GM21367 (cell line): Measurements from ENCODE around the gene RCL1.

Experiments
- ATAC-seq: cut with Tn5 transposase; IDR thresholded peaks from one replicate; pipeline ENCODE4 v1.9.1; 2021; ENCODE audit not compliant: unreplicated experiment

The RCL1 gene

DNA sequence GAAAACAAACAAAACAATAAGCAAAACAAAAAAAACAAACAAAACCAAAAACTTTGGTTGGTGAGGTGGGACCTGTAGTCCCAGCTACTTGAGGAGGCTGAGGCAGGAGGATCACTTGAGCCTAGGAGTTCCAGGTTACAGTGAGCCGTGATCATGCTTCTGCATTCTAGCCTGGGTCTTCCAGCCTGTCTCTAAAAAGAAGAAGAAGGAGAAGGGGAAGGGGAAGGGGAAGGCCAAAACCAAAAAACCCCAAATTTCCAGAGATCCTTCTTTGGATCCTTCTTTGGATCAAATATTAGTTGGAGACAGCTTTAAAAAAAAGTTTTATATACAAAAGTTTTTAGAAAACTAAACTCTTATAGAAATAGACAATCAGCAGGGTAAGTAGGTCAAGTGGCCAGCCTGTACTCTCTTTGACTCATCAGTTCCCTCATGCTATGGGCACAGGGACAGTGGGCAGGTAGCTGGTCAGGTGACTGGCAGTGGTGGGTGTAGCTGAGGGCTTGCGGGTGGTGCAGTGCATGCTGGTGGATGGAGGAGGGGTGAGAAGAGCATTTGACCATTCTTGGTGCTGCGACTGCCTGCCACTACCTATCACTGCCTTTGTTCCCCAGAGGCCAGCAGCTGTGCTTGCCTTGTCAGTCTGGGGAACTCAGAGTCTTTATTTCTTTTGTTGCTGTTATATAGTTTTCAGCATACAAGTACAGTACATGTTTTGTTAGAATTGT is 12.6 kb downstream of the RCL1 start:
- no peak for ATAC-seq

DNA sequence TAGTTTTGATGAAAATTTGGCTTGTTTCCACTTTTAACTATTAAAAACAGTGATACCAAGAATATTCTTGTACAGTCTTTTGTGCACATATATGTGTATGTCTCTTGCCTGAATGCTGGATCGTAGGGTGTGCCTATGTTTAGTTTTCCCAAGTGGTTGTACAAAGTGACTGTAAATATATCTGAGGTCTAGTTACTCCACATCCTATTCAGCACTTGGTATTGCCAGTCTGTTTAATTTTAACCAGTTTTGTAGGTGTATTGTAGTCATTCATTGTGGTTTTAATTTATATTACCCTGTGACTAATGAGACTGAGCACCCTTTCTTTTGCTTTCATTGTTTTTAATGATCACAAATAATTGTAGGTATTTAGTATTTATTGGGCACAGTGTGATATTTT is 17.8 kb downstream of the RCL1 start:
- no peak for ATAC-seq

DNA sequence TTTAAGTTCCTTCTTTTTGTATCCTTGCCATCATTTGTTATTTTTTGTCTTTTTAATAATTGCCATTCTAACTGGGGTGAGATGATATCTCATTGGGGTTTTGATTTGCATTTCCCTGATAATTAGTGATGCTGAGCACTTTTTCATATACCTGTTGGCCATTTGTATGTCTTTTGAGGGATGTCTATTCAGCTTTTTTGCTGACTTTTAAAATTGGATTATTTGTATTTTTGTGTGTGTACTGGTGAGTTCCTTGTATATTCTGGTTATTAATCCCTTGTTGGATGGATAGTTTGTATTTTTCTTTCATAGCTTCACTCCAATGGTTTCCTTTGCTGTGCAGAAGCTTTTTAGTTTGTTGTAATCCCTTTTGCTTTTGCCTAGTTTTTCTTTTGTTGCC is 19.1 kb downstream of the RCL1 start:
- ATAC-seq: no peak

DNA sequence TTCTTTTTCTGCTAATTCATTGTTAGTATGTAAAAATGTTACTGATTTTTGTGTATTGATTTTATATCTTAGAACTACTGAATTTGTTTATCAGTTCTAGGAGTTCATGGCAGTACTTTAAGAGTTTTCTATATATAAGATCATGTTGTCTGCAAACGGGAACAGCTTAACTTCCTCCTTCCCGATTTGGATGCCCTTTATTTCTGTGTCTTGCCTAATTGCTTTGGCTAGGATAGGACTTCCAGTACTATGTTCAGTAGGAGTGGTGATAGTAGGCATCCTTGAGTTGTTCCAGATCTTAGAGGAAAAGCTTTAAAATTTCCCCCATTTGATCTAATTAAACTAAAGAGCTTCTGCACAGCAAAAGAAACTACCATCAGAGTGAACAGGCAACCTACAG is 20.1 kb downstream of the RCL1 start:
- ATAC-seq: no peak

DNA sequence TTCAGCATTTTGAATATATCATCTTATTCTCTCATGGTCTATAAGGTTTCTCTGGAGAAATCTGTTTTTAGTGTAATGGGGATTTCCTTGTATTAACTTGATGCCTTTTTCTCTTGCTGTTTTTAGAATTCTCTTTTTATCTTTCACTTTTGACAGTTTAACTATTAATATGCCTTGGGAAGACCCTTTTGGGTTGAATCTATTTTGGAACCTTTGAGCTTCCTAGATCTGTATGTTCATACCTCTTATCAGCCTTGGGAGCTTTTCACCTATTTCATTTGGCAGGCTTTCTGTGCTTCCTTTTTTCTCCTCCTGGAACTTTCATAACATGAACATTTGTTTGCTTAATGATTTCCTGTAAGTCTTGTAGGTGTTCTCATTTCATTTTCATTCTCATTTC is 22.2 kb downstream of the RCL1 start:
- ATAC-seq: no peak

DNA sequence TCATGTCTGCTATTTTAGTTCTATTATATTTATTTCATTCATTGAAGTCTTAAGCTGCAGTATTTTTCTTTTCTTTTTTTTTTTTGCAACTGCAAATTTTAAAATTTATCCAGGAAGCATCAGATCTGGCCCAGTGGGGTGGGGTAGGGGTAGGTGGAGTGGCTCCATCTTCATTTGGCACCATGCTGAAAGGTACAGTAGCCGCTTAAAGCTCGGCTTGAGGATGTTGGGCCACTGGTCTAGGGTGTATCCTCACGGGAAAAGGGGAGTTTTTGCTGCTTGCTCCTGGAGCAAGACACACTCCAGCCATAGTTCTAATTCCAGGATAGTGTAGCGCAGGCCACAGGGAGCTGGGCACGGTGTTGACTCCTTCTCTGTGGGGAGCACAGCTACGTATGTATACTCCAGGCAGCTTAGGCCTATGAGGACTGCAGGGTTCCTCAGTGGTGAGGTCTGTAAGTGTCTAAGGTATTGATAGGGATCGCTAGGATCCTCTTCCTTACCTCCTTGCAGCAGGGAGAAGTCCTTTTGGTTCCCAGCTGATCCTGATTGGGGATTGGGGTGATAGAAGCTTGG is 22.7 kb downstream of the RCL1 start:
- no peak for ATAC-seq

DNA sequence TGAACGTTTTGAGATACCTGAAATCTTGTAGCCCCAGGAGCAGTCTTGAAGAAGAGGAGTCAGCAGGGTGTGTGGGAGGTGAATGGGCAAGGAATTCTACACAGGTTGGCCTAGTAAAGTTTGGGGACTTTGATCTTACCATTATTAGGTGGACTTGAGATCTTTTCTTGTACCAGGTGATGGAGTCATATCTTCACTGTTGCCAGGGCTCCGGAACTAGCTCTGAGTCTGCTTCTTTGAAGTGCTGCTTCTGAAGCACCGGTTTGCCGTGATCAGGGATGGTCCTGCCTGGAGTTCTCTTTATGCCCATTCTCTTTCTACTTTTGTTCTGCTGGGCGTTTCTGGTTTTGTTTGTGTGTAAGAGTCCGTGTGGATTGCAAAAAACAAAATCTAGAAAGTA is 27.4 kb downstream of the RCL1 start:
- ATAC-seq: no peak

DNA sequence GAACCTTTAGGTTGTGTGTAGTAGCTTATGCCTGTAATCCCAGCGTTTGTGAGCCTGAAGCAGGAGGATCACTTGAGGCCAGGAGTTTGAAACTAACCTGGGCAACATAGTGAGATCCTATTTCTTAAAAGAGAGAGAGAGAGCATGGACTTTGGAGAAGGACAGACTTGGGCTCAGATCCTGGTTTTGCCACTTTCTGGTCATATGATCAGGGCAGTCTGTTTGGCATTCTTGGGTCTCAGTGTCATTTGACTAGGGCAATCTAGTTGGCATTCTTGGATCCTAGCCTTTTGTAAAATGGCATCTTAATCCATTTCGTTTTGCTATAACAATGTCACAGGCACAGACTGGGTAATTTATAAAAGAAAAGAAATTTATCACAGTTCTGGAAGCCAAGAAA is 28.4 kb downstream of the RCL1 start:
- no peak for ATAC-seq

DNA sequence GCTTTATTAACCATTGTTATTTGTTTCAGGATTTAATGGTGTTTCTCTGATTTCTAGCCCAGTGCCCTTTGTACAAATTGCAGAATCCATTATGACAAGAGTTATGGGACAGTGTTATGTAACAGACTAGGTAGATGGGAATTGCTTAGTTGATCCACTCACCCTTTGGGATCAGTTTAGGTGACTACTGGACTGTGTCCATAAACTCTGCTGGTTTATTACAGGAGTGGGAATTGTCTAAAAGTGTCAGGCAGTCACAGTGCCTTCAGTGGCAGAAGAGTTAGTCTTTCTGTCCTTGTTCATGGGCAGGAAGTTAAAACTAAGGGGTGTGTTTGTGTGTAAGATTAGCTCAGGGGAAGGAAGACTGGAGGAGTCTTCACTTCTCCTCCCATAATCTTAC is 29.3 kb downstream of the RCL1 start:
- no peak for ATAC-seq

DNA sequence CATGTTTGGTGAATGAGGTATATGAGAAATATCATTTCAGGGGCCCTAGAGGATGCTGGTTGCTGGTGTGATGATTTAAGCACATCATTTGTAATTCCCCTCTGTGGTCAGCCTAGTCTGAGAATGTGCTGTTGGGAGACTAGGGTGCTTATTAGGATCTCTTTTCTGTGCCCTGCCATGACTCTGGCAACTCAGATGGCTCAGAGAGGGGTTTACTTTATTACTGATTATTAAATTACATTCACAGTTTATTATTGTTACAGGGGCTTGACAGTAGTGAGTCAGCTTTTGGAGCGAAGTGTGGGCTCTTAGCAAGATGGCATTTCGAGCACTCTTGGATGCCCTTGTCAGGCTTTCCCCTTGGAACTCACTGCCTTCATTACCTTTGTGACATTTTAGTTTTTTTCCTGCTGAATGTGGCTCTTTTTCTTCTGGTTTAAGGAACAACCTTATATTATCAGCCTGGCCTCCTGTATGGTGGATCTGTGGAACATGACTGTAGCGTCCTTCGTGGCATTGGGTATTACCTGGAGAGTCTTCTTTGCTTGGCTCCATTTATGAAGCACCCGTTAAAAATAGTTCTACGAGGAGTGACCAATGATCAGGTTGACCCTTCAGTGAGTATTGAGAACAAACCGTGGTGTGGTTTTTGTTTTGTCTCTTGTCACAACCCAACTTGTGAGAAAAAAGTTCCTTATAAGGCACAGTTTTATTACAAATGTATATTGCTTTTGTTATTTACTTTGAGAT is 33.8 kb downstream of the RCL1 start:
- no peak for ATAC-seq

DNA sequence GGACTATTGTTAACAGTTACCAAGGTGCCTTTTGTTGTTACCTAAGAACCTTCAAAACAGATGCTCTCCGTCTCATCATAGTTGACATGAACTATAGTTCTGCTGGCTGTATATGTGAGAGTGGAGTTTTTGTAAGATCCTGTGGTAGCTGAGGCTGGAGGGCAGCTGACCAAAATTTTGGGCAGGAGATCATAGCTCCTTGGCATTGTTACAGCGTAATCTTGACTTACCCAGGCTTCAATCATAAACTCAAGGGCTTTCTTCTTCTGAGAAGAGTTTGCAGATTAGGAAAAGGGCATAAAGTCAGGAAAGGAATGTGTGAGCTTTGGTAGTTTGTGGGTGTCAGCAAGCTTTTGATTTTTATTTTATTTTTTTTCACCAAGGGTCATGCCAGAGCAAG is 34.5 kb downstream of the RCL1 start:
- no peak for ATAC-seq

DNA sequence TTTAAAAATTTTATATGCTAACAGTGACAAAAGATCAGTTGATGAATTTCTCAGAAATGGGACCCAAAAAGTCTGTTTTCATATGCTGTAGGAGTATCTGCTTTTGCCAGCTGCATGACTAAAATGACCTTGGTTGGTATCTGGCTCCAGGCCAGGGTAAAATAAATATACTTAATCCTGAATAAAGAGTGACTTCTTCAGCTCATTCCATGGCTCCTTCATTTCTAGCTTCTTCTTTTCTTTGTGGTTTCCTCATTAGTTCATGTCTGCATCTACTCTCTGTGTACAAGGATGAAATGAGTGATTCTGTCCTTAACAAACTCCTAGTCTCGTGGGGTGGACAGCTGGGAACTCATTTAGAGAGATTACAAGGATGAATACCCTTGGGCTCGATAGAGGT is 36.0 kb downstream of the RCL1 start:
- no peak for ATAC-seq

DNA sequence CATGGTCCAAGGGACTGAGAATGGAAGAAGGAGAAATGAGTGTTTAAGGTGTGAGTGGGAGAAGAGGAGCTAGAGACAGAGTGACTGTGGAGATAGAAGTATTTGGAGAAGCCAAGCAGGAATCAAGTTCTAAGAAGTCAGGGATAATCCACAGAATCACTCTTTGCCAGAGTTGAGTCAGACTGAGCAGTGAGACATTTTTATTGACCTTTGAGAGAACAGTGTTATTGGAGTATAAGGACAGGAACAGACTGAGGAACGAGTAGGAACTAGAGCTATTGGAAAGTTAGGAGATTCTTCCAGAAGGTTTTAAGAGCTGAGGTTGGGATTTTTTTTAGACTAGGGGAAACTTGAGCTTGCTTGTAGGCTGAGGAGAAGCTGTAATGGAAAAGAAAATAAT is 37.2 kb downstream of the RCL1 start:
- no peak for ATAC-seq

DNA sequence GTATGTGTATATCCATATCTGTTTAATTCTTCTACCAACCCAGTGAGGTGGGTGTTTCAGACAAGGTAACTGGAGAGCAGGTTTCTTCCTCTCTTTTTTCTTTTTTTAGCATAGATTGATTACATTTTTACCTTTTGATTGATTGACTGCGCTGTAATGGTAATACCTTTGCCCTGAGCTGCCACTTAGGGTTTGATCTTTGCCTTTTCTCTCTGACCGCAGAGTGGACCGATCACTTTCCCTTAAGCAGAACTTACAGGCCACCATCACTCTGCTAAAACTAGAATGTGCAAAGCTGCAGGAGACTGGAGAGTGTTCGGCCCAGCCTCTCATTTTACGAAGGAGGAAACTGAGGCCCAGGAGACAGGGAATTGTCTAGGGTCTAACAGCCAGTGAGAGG is 38.0 kb downstream of the RCL1 start:
- ATAC-seq: no peak

DNA sequence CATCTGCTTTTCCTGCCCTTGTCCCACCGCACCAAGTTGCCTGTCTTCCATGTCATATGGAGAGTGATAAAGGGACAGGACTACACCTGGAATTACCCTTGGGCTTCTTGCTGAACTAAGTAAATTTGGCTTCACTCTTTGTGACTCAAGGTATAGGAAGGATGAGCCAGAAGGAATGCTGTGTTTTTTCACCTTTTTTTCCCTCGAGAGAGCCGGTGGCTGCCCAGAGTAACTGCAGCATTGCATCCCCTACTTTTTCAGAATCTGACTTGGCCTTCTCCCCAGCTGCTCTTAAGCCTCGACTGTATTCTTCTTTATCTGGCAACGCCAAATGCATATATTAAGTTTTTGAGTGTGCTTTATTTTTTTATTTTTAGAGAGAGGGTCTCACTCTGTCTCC is 38.4 kb downstream of the RCL1 start:
- ATAC-seq: no peak

DNA sequence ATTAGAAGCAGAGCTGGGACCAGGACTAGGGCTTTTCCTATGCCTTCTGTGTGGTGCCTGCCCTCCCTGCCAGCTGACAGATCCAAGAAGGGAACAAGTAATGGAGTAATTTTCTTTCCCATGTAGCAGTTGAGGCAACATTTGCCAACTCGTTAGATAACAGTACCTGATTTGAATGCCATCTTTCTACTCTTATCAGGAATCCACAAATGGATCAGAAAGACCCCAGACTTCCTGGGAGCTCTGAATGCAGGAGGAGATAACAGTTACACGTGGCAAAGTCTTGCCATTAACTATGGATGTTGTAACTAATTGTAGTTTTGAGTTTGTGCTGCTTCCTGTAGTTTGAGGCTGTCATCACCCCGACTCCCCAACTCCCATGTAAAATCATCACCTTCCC is 39.2 kb downstream of the RCL1 start:
- ATAC-seq: no peak

DNA sequence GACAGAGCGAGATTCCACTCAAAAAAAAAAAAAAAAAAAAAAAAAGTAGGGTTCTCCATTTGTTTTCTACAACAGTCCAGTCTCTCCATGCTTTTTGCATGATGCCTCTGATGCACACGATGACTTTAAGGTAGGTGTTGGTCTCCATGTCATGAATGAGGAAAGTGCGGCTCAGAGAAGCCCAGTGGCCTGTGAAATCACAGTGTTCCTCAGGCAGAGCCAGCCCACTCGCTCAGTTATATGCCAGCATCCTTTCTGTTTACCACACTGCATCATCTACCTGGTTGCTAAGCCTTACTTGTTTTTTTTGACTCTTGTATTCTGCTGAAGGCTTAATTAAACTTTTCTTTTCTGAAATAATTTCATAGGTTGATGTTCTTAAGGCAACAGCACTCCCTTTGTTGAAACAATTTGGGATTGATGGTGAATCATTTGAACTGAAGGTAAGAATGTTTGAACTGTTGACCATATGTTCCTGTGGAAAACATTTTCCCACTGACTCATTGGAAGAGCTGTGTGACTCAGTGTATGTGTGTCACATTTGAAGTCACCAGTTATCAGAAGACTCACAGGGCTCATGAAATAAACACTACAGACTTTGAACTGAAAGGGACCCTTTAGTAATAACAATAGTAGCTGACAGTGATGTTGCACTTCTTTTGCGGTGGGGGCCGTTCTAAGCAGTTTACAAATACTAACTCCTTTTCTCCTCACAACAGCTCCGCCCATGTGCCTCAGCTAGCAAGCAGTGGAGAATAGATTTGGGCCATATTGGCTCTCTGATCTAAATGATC is 40.2 kb downstream of the RCL1 start:
- ATAC-seq: no peak

DNA sequence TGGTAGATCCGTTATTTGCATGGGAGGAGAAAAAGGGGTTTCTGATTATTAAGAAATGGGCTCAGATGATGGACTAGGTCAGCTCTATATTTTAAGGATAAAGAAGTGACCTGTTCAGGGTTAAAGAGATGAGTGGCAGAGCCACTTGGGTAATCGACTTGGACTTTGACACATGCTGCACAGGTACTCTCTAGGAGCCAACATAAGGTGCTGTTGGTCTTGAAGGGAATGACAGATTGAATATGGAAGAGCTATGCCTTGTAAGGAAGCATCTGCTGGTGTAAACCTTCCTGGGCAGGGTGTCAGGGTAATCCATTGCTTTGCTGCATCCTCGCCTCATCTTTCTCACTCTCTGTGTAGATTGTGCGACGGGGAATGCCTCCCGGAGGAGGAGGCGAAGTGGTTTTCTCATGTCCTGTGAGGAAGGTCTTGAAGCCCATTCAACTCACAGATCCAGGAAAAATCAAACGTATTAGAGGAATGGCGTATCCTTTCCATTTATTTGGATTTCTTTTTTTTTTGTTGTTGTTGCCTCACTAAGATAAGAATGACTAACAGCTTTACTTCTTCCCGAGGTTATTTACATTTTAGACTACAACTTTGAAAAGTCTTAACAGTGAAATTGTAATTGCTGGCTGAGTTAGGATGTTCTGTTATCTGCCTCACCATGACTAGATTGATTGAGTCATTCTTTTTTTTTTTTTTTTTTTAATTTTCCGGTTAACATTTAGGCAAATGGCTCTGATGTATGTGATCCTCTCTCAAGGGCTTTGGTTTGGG is 41.2 kb downstream of the RCL1 start:
- no peak for ATAC-seq

DNA sequence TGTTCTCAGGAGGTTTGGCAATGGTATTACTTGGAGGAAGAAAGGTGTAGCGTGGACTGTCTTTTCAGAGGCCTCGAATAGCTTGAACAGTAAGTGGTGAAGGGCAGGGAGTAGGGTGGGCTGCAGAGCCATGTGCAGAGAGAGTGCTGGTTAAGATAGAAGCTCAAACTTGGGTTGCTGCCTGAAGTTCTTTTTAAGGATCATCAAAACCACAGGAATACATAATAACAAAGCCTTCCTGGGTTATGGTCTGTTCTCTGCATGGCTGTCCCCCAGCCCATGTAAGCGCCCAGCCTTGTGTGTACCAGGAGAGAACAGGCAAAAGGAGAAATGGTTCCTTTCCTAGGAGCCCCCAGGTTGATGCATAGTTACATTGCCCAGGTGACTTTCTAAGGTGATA is 43.9 kb downstream of the RCL1 start:
- no peak for ATAC-seq

DNA sequence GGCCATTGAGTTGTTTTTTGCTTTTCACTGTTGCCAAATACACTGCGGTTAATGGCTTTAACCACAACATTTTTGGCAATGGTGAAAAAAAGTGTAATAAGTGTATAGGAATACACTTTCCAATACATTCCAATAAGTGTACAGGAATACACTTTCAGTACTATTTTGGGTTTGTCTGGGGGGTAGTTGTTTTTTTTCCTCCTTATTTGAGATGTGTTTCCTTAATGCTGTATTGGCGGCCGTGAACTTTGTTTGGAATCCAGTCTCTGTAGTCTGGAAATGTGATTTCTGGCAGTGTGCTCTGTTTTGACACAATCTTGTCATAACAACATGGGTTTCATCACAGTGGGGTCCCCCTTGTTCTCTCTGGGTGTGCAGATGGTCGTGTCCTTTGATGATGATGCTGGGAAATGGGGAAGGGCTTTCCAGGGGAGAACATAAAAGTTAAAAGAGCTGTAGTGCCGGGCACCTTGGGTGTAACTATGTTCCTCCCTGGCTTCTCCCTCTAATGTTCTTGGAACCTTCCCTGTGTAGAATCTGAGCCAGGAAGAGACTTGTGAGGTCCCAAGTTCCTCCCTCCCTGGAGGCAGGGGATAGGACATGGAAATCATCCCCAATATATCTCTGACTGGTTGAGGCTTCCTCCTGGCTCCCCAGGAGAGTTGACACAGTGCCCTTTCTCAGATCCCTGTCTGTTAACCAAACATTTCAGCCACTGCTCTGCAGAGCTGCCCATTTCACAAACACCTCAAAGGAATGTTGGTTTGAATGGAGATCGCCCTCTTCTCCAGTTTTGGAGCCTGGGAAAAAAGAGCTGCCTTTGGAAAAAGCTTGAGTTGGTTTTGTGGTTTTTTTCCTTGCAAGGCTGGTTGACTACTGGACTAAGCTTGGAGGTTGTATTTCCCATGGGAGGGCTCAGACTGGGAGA is 44.8 kb downstream of the RCL1 start:
- no peak for ATAC-seq
